Left hindlimb (tissue), 1 donor: ENCODE data around the gene NUSAP1.
"Not testable (repeated sequence)": the region's sequence is repeated elsewhere in the genome, so short reads cannot be mapped to it uniquely, and the experiment has no call there.

Experiments used
- DNase-seq: peaks from one replicate; pipeline ENCODE4 v3.0.0-alpha.2; 2018

The NUSAP1 gene

DNA sequence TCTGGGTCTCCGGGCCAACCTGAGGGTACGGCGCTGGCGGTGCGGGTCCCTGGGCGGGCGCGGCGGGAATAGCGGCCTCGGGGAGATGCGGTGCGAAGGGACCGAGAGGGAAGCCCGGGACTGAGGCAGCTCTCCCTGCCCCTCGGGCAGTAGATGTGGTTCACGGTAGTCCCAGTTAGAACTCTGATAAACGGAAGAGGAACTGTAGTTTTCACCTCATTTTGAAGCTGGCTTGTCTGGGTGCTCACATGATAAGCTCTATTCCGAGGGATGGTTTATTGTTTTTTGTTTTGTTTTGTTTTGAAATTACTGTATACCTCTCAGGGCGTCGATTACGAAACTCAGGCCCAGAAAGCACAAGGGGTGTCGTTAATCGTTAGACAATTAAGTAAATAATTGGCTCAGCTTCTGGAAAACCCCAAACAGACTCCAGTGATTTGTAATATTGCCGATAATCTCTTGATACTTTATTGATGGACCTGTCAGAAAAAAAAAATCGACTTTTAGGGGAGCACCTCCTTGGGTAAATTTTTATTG is 413 bp downstream of the NUSAP1 start:
- no peak for DNase-seq

- DNase-seq, result no peak
Observed at GRCh38 chr15:41334293-41335120, 1.8 kb downstream of the NUSAP1 start.

DNA sequence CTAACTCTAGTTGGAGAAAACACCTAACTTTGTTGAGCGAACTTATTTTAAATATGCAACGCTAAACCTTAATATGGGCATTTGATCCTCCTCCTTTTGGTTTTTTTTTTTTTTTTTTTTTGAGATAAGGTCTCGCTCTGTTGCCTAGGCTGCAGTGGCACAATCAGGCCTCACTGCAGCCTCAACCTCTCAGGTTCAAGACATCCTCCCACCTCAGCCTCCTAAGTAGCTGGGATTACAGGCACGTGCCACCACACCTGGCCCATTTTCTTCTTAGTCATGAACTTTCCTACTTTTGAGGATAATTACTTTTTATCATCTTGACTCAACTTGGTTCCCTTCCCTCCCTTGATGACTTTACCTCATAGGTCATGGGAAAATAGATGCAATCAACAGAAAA is 3.9 kb downstream of the NUSAP1 start:
- DNase-seq, result no peak

DNA sequence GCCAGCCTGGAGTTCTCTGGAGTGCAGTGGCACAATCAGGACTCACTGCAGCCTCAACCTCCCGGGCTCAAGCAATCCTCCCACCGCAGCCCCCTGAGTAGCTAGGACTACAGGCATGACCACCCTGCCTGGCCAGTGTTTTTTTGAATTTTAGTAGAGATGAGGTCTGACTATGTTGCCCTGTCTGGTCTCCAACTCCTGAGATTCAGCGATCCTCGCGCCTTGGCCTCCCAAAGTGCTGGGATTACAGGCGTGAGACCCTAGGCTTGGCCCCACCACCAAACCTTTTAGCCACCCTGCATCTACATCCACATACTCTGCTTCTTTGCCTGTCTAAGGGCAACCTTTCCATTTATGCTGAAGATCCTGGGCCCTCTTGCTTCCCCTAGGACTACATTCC is 4.4 kb downstream of the NUSAP1 start:
- no peak for DNase-seq

- DNase-seq, result no peak
Observed at GRCh38 chr15:41337631-41338522, 5.2 kb downstream of the NUSAP1 start.

- no peak for DNase-seq
Observed at GRCh38 chr15:41340189-41340695, 7.6 kb downstream of the NUSAP1 start.

- no peak for DNase-seq
Observed at GRCh38 chr15:41341519-41341918, 8.8 kb downstream of the NUSAP1 start.

DNA sequence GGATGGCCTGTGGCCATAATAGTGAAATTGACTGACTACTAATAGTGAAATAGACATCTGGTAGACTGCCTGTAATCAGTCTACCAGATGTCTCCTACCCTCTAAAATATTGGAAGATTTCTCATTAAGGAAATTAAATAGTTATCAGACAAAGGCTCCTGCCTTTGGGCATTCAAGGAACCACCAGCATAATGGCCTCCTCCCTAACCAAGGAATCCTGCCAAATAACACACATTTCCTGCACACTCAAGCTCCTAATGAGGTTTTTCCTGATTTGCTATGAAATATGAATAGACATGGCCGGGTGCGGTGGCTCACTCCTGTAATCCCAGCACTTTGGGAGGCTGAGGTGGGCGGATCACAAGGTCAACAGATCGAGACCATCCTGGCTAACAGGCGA is 14.6 kb downstream of the NUSAP1 start:
- DNase-seq, result no peak

DNA sequence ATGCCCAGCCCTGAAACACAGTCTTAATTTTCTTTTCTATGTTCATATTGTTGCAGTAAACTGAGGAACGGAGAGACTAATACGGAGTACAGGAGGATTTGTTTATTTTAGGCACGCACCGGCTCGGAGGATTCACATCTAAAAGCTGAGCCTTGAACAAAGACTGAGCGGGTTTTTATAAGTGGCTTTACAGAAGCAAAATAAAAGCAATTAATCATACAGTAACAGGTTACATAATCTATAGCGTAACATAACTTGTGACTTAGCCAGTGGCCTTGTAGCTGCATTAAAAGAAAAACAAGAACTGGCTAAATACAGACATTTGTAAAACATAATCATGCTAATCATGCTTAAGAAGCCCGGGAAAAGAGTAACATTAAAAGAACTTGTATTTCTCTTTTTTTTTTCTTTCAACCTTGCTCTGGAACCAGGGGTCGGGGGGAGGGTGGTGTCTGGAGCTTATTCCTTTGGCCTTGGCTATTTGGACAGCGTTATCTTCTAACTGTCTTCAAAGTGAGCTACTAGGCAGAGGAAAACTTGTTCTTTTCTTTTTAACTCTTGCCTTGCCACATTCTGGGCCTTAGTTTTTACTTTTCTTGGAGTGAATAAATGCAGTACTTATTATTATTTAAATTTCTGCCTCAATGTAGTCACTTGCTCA is 17.5 kb downstream of the NUSAP1 start:
- no peak for DNase-seq

DNA sequence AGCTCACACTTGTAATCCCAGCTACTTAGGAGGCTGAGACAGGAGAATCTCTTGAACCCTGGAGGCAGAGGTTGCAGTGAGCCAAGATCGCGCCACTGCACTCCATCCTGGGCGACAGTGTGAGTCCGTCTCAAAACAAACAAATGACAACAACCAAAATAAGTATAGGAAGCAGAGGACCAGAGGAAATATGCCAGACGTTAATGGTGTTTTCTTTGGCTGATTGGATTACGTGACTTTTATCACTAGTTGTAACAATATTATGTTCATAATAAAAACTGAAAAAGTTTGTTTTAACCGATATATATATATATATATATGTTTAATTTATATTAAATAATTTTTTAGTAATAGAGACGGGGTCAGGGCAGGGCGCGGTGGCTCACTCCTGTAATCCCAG is 21.7 kb downstream of the NUSAP1 start:
- no peak for DNase-seq

- no peak for DNase-seq
Observed at GRCh38 chr15:41367418-41367817, 34.7 kb downstream of the NUSAP1 start.

GRCh38 chr15:41377978-41378377 is 45.3 kb downstream of the NUSAP1 start:
- no peak for DNase-seq

- DNase-seq, result not testable (repeated sequence)
Observed at GRCh38 chr15:41383974-41384749, 51.5 kb downstream of the NUSAP1 start.

- DNase-seq, result no peak
Observed at GRCh38 chr15:41387646-41388045, 55.0 kb downstream of the NUSAP1 start.

DNA sequence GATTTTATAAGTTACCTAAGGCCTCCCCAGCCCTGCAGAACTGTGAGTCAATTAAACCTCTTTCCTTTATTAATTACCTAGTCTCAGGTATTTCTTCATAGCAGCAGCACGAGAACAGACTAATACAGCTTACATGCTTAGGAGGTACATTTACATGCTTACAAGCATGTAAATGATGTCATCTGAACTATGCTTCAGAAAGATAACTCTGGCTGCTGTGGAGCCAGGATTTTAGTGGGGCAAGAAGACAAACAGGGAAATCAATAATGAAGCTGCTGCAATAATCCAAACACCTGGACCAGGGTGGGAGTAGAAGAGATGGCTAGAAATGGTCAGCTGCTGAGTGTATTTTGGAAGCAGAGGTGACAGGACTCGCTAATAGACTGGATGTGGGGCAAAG is 60.0 kb downstream of the NUSAP1 start:
- no peak for DNase-seq

- DNase-seq, result no peak
Observed at GRCh38 chr15:41394924-41395323, 62.2 kb downstream of the NUSAP1 start.

GRCh38 chr15:41396111-41396510 is 63.4 kb downstream of the NUSAP1 start:
- no peak for DNase-seq

DNA sequence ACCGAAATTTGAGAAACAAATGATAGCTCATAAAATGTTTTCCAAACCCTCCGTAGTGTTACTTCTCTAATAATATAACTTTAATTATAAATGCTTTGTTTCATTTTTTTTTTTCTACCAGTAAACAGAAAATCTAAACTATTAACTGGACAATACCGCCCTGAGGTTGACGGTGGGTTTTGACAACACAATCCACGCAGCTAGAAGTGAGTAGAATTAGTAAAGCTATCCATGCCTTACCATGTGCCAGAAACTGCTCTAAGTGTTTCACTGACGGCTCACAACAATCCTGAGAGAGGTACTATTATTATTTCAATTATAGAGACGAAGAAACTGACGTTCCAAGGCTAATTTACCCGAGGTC is 69.2 kb downstream of the NUSAP1 start:
- no peak for DNase-seq

DNA sequence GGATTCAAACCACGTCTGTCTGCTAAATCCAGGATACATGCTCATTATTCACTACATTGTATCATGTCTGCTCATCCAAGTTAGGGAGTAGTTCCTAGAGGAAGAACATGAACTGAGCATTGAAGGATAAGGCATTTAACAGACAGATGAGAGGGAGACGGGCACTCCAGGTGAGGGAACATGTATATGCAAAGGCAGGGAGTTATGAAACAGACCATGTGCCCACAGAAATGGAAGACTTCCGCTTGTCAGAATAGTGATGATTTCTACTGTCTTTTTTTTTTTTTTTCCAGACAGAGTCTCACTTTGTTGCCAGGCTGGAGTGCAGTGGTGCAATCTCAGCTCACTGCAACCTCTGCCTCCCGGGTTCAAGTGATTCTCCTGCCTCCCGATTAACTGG is 74.7 kb downstream of the NUSAP1 start:
- DNase-seq, result no peak

GRCh38 chr15:41408234-41408641 is 75.6 kb downstream of the NUSAP1 start:
- DNase-seq, result no peak

- DNase-seq, result no peak
Observed at GRCh38 chr15:41411031-41411430, 78.3 kb downstream of the NUSAP1 start.

GRCh38 chr15:41411441-41411840 is 78.8 kb downstream of the NUSAP1 start:
- no peak for DNase-seq
